HCT116 (cell line): ENCODE data around the gene ZNFX1. TPM values are rescaled to one million over a fixed set of nuclear protein-coding genes. Genes with fewer than 3 reads are reported as not detected.

ENCODE experiments used
- ATAC-seq: fragments of 200-7000 bp; cut with Tn5 transposase; 2 replicates; pipeline ENCODE4 v1.9.1; 2020; ENCODE audit warnings: mild to moderate bottlenecking, moderate library complexity
- BruUV-seq: library from RNA; stranded (reverse); fragments of 400-500 nt; replicated peaks from 2 replicates; lab custom pipeline; 2021; lab: Mats Ljungman, UMichigan
- CTCF ChIA-PET: fragments of 300-600 bp; sonication (Branson Sonifier 250); formaldehyde crosslinking; loops from one replicate; lab custom pipeline; 2021; ENCODE audit warnings: antibody characterized with exemption; lab: Charles Lee
- POLR2A ChIA-PET: fragments of 300-600, 350-600 bp; sonication (Branson Sonifier 250); formaldehyde crosslinking; loops from one replicate; lab custom pipeline; 2021; ENCODE audit warnings: antibody characterized with exemption; lab: Charles Lee
- RAD21 ChIA-PET, 2 experiments: fragments of 300-600 bp; sonication (Branson Sonifier 250); formaldehyde crosslinking; loops; one replicate each; lab custom pipeline; 2023; ENCODE audit warnings: low total read pairs in 2 of 2; ENCODE audit not compliant: uncharacterized antibody in 2 of 2, unreplicated experiment in 2 of 2, low non-redundant PET in 1 of 2; lab: Charles Lee
- DNase-seq: peaks from one replicate; pipeline ENCODE4 v3.0.0-alpha.2; 2010; ENCODE audit warnings: low read depth, low spot score
- H2AFZ ChIP-seq: fragments of 200-600 bp; shearing (Covaris generic), sonication (generic); 2 replicates; pipeline ENCODE4 v1.6.1; 2017; ENCODE audit warnings: low read depth, mixed run types, mixed read lengths, antibody characterized with exemption, low read length; ENCODE audit not compliant: poor library complexity, severe bottlenecking
- H3K27ac ChIP-seq: 2 replicates; pipeline ENCODE4 v1.5.1; 2012; ENCODE audit warnings: low read depth, low read length
- H3K27me3 ChIP-seq: fragments of 200-600 bp; sonication (generic); 2 replicates; pipeline ENCODE4 v1.6.1; 2016; ENCODE audit warnings: mixed run types, low read length, mixed read lengths; ENCODE audit not compliant: insufficient read depth
- H3K36me3 ChIP-seq, 2 experiments: fragments of 200-500 bp in 1 of 2; fragments of 200-600 bp in 1 of 2; sonication (Bioruptor generic) in 1 of 2; sonication (generic) in 1 of 2; 2 replicates each; pipeline versions ENCODE4 v1.5.1 to v1.6.1; 2014 to 2016; ENCODE audit warnings: low read length in 2 of 2, inconsistent platforms in 1 of 2, mixed read lengths in 1 of 2, mixed run types in 1 of 2; ENCODE audit not compliant: insufficient read depth in 2 of 2, control insufficient read depth in 1 of 2
- H3K4me1 ChIP-seq, 2 experiments: fragments of 200-600 bp in 1 of 2; sonication (generic) in 1 of 2; 2 replicates each; pipeline versions ENCODE4 v1.5.1 to v1.6.1; 2012 to 2017; ENCODE audit warnings: low read length in 2 of 2, inconsistent platforms in 1 of 2, mild to moderate bottlenecking in 1 of 2, mixed read lengths in 1 of 2, mixed run types in 1 of 2, moderate library complexity in 1 of 2; ENCODE audit not compliant: insufficient read depth in 2 of 2, control insufficient read depth in 1 of 2
- H3K4me2 ChIP-seq: fragments of 200-600 bp; sonication (generic); 2 replicates; pipeline ENCODE4 v1.6.1; 2017; ENCODE audit warnings: mixed run types, low read length, mixed read lengths
- H3K4me3 ChIP-seq, 2 experiments: fragments of 200-600 bp in 1 of 2; sonication (generic) in 1 of 2; replicated peaks in 1 of 2; 2 replicates each; pipeline ENCODE4 v1.5.1; 2011 to 2016; ENCODE audit warnings: low read length in 2 of 2, control low read depth in 1 of 2, low read depth in 1 of 2, mild to moderate bottlenecking in 1 of 2, mixed read lengths in 1 of 2, mixed run types in 1 of 2
- H3K79me2 ChIP-seq: fragments of 200-600 bp; sonication (generic); 2 replicates; pipeline ENCODE4 v1.6.1; 2017; ENCODE audit warnings: mild to moderate bottlenecking, mixed run types, low read length, moderate library complexity, mixed read lengths; ENCODE audit not compliant: insufficient read depth
- H3K9ac ChIP-seq: fragments of 200-600 bp; sonication (generic); 2 replicates; pipeline ENCODE4 v1.6.1; 2016; ENCODE audit warnings: low read length, mixed read lengths
- H3K9me2 ChIP-seq: fragments of 200-600 bp; sonication (generic), shearing (Covaris generic); 2 replicates; pipeline ENCODE4 v1.6.1; 2017; ENCODE audit warnings: mixed run types, mild to moderate bottlenecking, moderate library complexity; ENCODE audit not compliant: insufficient read depth
- H3K9me3 ChIP-seq, 2 experiments: fragments of 200-500 bp in 1 of 2; fragments of 200-600 bp in 1 of 2; sonication (Bioruptor generic) in 1 of 2; sonication (generic) in 1 of 2; 2 replicates each; pipeline ENCODE4 v1.6.1; 2014 to 2017; ENCODE audit warnings: low read length in 2 of 2, mixed read lengths in 2 of 2, inconsistent platforms in 1 of 2, low read depth in 1 of 2, mild to moderate bottlenecking in 1 of 2, mixed run types in 1 of 2, moderate library complexity in 1 of 2; ENCODE audit not compliant: control insufficient read depth in 1 of 2, insufficient read depth in 1 of 2
- H4K20me1 ChIP-seq: fragments of 200-600 bp; sonication (generic), shearing (Covaris generic); 2 replicates; pipeline ENCODE4 v1.6.1; 2017; ENCODE audit warnings: mixed run types, mild to moderate bottlenecking, moderate library complexity; ENCODE audit not compliant: insufficient read depth
- CBX3 ChIP-seq: IDR thresholded peaks from 2 replicates; pipeline ENCODE4 v1.6.1; 2012; ENCODE audit warnings: low read depth
- CEBPB ChIP-seq: IDR thresholded peaks from 2 replicates; pipeline ENCODE4 v1.6.1; 2012; ENCODE audit warnings: low read depth
- ELF1 ChIP-seq: IDR thresholded peaks from 2 replicates; pipeline ENCODE4 v1.6.1; 2012; ENCODE audit warnings: low read depth, borderline replicate concordance
- FOSL1 ChIP-seq: IDR thresholded peaks from 2 replicates; pipeline ENCODE4 v1.6.1; 2012; ENCODE audit warnings: low read depth
- JUND ChIP-seq: IDR thresholded peaks from 2 replicates; pipeline ENCODE4 v1.6.1; 2012
- POLR2AphosphoS5 ChIP-seq: IDR thresholded peaks from 2 replicates; pipeline ENCODE4 v1.6.1; 2011; ENCODE audit warnings: mild to moderate bottlenecking, low read depth, low read length, moderate library complexity
- RAD21 ChIP-seq: IDR thresholded peaks from 2 replicates; pipeline ENCODE4 v1.6.1; 2012; ENCODE audit warnings: low read depth, mild to moderate bottlenecking
- SIN3A ChIP-seq: IDR thresholded peaks from 2 replicates; pipeline ENCODE4 v1.6.1; 2012; ENCODE audit warnings: low read depth
- SP1 ChIP-seq: IDR thresholded peaks from 2 replicates; pipeline ENCODE4 v1.6.1; 2012; ENCODE audit warnings: low read depth
- SRF ChIP-seq: IDR thresholded peaks from 2 replicates; pipeline ENCODE4 v1.6.1; 2012; ENCODE audit warnings: low read depth
- YY1 ChIP-seq: IDR thresholded peaks from 2 replicates; pipeline ENCODE4 v1.6.1; 2011; ENCODE audit warnings: low read length, low read depth, moderate library complexity, mild to moderate bottlenecking; ENCODE audit not compliant: insufficient replicate concordance; ENCODE audit errors: extremely low read depth
- ZNF274 ChIP-seq: fragments of 200-500 bp; sonication (Bioruptor generic); IDR thresholded peaks from 2 replicates; pipeline ENCODE4 v1.6.1; 2014; ENCODE audit warnings: mild to moderate bottlenecking, low read depth, low read length, inconsistent platforms
- intact Hi-C: fragments of 100-400 bp; cut with micrococcal nuclease; formaldehyde crosslinking; loops from 2 replicates; pipeline ENCODE4 v1.10.0; 2022
- total RNA-seq: library from RNA; stranded (reverse); gene quantifications from one replicate; pipeline ENCODE4 v1.2.1, GENCODE V29; 2021; ENCODE audit not compliant: unreplicated experiment
- TF ChIP-seq, protein P1 (sequence below): IDR thresholded peaks from 2 replicates; pipeline ENCODE4 v1.6.1; 2012
- TF ChIP-seq, protein P2 (sequence below): IDR thresholded peaks from 2 replicates; pipeline ENCODE4 v1.6.1; 2012
- TF ChIP-seq, protein P3 (sequence below): IDR thresholded peaks from 2 replicates; pipeline ENCODE4 v1.6.1; 2011; ENCODE audit warnings: mild to moderate bottlenecking, low read length, moderate library complexity; ENCODE audit not compliant: insufficient replicate concordance; ENCODE audit errors: extremely low read depth
- TF ChIP-seq, protein P4 (sequence below), 3 experiments: fragments of 200-600 bp in 1 of 3; sonication (generic) in 1 of 3; IDR thresholded peaks in 2 of 3; conservative IDR thresholded peaks in 1 of 3; 2 replicates each; pipeline ENCODE4 v1.5.1; 2012 to 2017; ENCODE audit warnings: low read depth in 2 of 3, low read length in 2 of 3, antibody characterized with exemption in 1 of 3, borderline replicate concordance in 1 of 3, control low read depth in 1 of 3, mild to moderate bottlenecking in 1 of 3, mixed read lengths in 1 of 3, mixed run types in 1 of 3, moderate library complexity in 1 of 3; ENCODE audit not compliant: insufficient read depth in 1 of 3

Gene ZNFX1
- total RNA-seq, 1 experiment from 2014 or later = 24.1 TPM

DNA sequence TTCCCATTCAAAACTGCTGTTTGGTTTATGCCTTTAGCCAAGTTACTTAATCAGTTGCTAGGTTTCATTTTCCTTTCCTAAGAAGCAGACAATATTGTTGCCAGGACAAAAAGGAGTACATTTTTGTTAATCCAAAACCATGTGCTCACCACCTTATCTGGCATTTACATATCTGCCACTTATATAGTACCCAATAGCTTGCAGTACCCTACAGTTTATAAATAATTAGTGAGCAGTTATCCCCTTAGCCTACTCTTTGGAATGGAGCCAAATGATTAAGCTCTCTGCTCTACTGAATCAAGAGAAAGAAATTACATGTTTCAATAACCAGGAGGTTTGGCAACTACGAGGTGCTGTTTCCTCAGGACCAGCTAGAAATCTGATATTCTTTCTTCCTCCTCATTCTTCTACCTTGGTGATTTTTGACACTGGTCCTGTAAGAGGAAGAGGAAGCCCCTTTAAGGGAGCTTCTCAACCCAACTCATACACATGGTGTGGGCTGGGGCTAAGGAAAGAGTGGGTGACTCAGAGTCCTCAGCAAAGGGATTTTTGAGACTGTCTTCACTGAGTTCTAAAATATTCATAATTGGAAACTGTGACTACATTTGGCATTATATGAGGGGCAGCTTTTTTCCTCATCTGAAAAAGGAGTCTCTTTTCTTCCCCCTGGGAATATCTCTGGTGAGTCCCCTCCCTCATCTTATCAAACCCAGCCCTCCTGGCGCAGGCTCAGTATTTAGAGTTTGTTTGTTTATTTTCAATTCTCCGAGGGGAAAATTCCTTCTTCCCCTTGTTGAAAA is 1.5 kb downstream of the ZNFX1 start:
- TSS peak; percentile 55 for BruUV-seq
- Histone ChIP-seq H3K4me3 (peak overlapping the region; percentile 79 to 91), H3K9ac (peak overlapping the region; percentile 98), H3K9me3 (no peaks in the 10 kb centered on the region), H3K4me2 (peak overlapping the region; percentile 92), H3K27me3 (no peaks in the 10 kb centered on the region), H3K36me3 (peaks cover 39 to 59% of the 10 kb centered on the region in 2 experiments), H3K79me2 (peaks cover 90% of the 10 kb centered on the region), H2AFZ (no peak overlapping the region), H4K20me1 (peaks cover 22% of the 10 kb centered on the region; the same call in 1 of the 2 replicates), H3K27ac (peak overlapping the region; percentile 96), H3K9me2 (no peaks in the 10 kb centered on the region), H3K4me1 (peaks cover 22 to 34% of the 10 kb centered on the region in 2 experiments)
- intact Hi-C loops = no loop called here
- POLR2A ChIA-PET = interaction anchor here (0.6 to 3.3 kb wide), 3 partner anchors 11 to 498 kb away, joined by 3 to 15 read pairs (median 3); no protein-coding TSS in a partner anchor
- no peak for ATAC-seq
- CTCF ChIA-PET = no interaction called here
- TF ChIP-seq, protein P1, sequence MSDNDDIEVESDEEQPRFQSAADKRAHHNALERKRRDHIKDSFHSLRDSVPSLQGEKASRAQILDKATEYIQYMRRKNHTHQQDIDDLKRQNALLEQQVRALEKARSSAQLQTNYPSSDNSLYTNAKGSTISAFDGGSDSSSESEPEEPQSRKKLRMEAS = peak; percentile 49
- TF ChIP-seq JUND (0 out of 2 replicates have a peak, but pooled peaks have one; percentile 13), POLR2AphosphoS5 (no peak), SIN3A (no peak), RAD21 (no peak), SP1 (peak; percentile 14; the same call in 1 of the 2 replicates), FOSL1 (peak; percentile 7; the same call in 1 of the 2 replicates), CEBPB (no peak), CBX3 (no peak), SRF (0 out of 2 replicates have a peak, but pooled peaks have one; percentile 13), ELF1 (no peak), ZNF274 (no peak), YY1 (no peak)
- TF ChIP-seq, protein P2, sequence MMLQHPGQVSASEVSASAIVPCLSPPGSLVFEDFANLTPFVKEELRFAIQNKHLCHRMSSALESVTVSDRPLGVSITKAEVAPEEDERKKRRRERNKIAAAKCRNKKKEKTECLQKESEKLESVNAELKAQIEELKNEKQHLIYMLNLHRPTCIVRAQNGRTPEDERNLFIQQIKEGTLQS = no peak
- TF ChIP-seq, protein P3, sequence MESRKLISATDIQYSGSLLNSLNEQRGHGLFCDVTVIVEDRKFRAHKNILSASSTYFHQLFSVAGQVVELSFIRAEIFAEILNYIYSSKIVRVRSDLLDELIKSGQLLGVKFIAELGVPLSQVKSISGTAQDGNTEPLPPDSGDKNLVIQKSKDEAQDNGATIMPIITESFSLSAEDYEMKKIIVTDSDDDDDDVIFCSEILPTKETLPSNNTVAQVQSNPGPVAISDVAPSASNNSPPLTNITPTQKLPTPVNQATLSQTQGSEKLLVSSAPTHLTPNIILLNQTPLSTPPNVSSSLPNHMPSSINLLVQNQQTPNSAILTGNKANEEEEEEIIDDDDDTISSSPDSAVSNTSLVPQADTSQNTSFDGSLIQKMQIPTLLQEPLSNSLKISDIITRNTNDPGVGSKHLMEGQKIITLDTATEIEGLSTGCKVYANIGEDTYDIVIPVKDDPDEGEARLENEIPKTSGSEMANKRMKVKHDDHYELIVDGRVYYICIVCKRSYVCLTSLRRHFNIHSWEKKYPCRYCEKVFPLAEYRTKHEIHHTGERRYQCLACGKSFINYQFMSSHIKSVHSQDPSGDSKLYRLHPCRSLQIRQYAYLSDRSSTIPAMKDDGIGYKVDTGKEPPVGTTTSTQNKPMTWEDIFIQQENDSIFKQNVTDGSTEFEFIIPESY = no peak
- TF ChIP-seq, protein P4, sequence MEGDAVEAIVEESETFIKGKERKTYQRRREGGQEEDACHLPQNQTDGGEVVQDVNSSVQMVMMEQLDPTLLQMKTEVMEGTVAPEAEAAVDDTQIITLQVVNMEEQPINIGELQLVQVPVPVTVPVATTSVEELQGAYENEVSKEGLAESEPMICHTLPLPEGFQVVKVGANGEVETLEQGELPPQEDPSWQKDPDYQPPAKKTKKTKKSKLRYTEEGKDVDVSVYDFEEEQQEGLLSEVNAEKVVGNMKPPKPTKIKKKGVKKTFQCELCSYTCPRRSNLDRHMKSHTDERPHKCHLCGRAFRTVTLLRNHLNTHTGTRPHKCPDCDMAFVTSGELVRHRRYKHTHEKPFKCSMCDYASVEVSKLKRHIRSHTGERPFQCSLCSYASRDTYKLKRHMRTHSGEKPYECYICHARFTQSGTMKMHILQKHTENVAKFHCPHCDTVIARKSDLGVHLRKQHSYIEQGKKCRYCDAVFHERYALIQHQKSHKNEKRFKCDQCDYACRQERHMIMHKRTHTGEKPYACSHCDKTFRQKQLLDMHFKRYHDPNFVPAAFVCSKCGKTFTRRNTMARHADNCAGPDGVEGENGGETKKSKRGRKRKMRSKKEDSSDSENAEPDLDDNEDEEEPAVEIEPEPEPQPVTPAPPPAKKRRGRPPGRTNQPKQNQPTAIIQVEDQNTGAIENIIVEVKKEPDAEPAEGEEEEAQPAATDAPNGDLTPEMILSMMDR (IDR thresholded peaks at IDR 0.05 in 2 of 3, conservative IDR thresholded peaks at IDR 0.05 in 1 of 3; ENCODE audit: borderline replicate concordance in 1 of 3, insufficient read depth in 1 of 3, low read depth in 2 of 3, low read length in 2 of 3) = no peak
- DNase-seq = no peak
- RAD21 ChIA-PET = no interaction called here
